Activated CD4-positive, alpha-beta T cell treated with anti-CD3 and anti-CD28 coated beads, Interleukin-2, Interleukin-6, amounts not matched to agents 100 ng/mL and 50 ng/mL, durations not matched to agents 16 hours and 8 hours (primary cell): ENCODE results near the gene MPP2.
"Not testable (repeated sequence)": the region's sequence is repeated elsewhere in the genome, so short reads cannot be mapped to it uniquely, and the experiment has no call there.

ENCODE experiments used
- DNase-seq: peaks from one replicate; pipeline ENCODE4 v3.0.0-alpha.2; 2020

Gene MPP2

GRCh38 chr17:43842975-43843325 lies 64.4 kb downstream of the MPP2 start:
- no peak for DNase-seq

GRCh38 chr17:43842091-43842974 lies 65.0 kb downstream of the MPP2 start:
- DNase-seq = not testable (repeated sequence)

GRCh38 chr17:43841282-43841681 lies 66.1 kb downstream of the MPP2 start:
- no peak for DNase-seq

- no peak for DNase-seq
These were observed 66.5 kb downstream of the MPP2 start for GRCh38 chr17:43840814-43841213.

- no peak for DNase-seq
These were observed 67.6 kb downstream of the MPP2 start for GRCh38 chr17:43839670-43840108.

GRCh38 chr17:43834106-43834505 lies 73.2 kb downstream of the MPP2 start:
- DNase-seq = no peak

- DNase-seq = peak; percentile 12
These were observed 74.1 kb downstream of the MPP2 start, which contains the start of gene MPP3 for GRCh38 chr17:43832976-43833829. MPP3 (minus strand) TSS chr17:43833146; CDS start chr17:43831906, 1,240 bp downstream.

- no peak for DNase-seq
These were observed 75.0 kb downstream of the MPP2 start for GRCh38 chr17:43832168-43832975.

- no peak for DNase-seq
These were observed 75.7 kb downstream of the MPP2 start for GRCh38 chr17:43831633-43832032.

GRCh38 chr17:43830510-43831140 lies 76.7 kb downstream of the MPP2 start:
- peak; percentile 30 for DNase-seq

GRCh38 chr17:43829738-43830137 lies 77.6 kb downstream of the MPP2 start:
- DNase-seq = no peak

GRCh38 chr17:43827596-43827995 lies 79.7 kb downstream of the MPP2 start:
- no peak for DNase-seq

- no peak for DNase-seq
These were observed 81.1 kb downstream of the MPP2 start for GRCh38 chr17:43826206-43826605.

GRCh38 chr17:43825567-43825966 lies 81.8 kb downstream of the MPP2 start:
- no peak for DNase-seq
